Uterus (tissue), 2 donors: Measurements from ENCODE around the gene MAGI3.

ENCODE experiments used
- CTCF ChIP-seq, 4 experiments: fragments of 200-600 bp in 2 of 4; fragments of 450-650 bp in 2 of 4; sonication (generic) in 2 of 4; IDR thresholded peaks; one replicate each; pipeline ENCODE4 v1.5.1; 2016 to 2019; ENCODE audit warnings: antibody characterized with exemption in 4 of 4, mild to moderate bottlenecking in 2 of 4, moderate library complexity in 1 of 4
- POLR2A ChIP-seq, 2 donors: fragments of 450-650 bp; IDR thresholded peaks; one replicate each; pipeline ENCODE4 v1.6.1; 2016; ENCODE audit warnings: antibody characterized with exemption in 2 of 2, mild to moderate bottlenecking in 1 of 2, moderate library complexity in 1 of 2

GRCh38 chr1:113373644-113374043 is 16.7 kb upstream of the MAGI3 start:
- TF ChIP-seq CTCF (IDR thresholded peaks at IDR 0.05) (no peak), POLR2A (IDR thresholded peaks at IDR 0.05) (no peak)
